ENCODE data around the gene MESD.

Gene MESD

GRCh38 chr15:81014446-81015093 is 25.0 kb upstream of the MESD start:
- no peak for TF ChIP-seq CTCF (IDR thresholded peaks at IDR 0.05; ENCODE audit: insufficient read depth, low read depth, low read length, missing control alignments)
- no peak for DNase-seq (ENCODE audit: low read depth)
- no peak overlapping the region for H3K4me3 ChIP-seq (ENCODE audit: low read length)

- TF ChIP-seq CTCF (IDR thresholded peaks at IDR 0.05; ENCODE audit: insufficient read depth, low read depth, low read length, missing control alignments) = no peak
- no peak overlapping the region for H3K4me3 ChIP-seq (ENCODE audit: low read length)
- no peak for DNase-seq (ENCODE audit: low read depth)
Measured at GRCh38 chr15:81013396-81013929, 23.8 kb upstream of the MESD start.

- DNase-seq (ENCODE audit: low read depth) = no peak
- no peak overlapping the region for H3K4me3 ChIP-seq (ENCODE audit: low read length)
- no peak for TF ChIP-seq CTCF (IDR thresholded peaks at IDR 0.05; ENCODE audit: insufficient read depth, low read depth, low read length, missing control alignments)
Measured at GRCh38 chr15:81012588-81012987, 23.0 kb upstream of the MESD start.

- DNase-seq (ENCODE audit: low read depth) = no peak
- no peak overlapping the region for H3K4me3 ChIP-seq (ENCODE audit: low read length)
- TF ChIP-seq CTCF (IDR thresholded peaks at IDR 0.05; ENCODE audit: insufficient read depth, low read depth, low read length, missing control alignments) = no peak
Measured at GRCh38 chr15:81011593-81011992, 22.0 kb upstream of the MESD start.

GRCh38 chr15:81010086-81010485 is 20.5 kb upstream of the MESD start:
- DNase-seq (ENCODE audit: low read depth) = no peak
- TF ChIP-seq CTCF (IDR thresholded peaks at IDR 0.05; ENCODE audit: insufficient read depth, low read depth, low read length, missing control alignments) = no peak

GRCh38 chr15:81008312-81008711 is 18.7 kb upstream of the MESD start:
- DNase-seq (ENCODE audit: low read depth) = no peak
- H3K4me3 ChIP-seq (ENCODE audit: low read length) = no peak overlapping the region
- no peak for TF ChIP-seq CTCF (IDR thresholded peaks at IDR 0.05; ENCODE audit: insufficient read depth, low read depth, low read length, missing control alignments)

More at GRCh38 chr15:81010086-81010485, 20.5 kb upstream of the MESD start:
- H3K4me3 ChIP-seq (ENCODE audit: low read length) = no peak overlapping the region
